ENCODE results near the gene LOXL1. TPM values are rescaled to one million over a fixed set of nuclear protein-coding genes. Genes with fewer than 3 reads are reported as not detected.

The LOXL1 gene
- total RNA-seq, 1 experiment from 2014 or later: 117 TPM

DNA sequence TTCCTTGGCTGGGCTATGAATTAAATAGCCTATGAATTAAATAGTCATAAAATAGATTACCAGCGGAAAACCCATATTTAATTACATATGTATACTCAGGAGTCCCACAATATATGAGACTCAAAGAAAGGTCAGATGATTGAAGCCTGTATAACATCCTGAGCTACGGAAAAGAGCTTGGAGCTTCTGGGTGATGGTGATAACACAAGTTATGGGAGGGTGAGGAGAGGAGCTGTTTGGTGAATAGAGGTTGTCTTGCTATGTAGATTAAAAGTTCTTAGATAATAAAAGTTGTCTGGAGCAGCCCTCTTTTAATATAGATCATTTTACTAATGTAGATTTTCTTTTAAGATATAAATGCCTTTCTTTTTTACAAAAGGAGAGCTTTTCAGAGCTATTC is 70.0 kb downstream of the LOXL1 start:
- no TSS peak for BruUV-seq (replicated peaks)
- DNase-seq (ENCODE audit: low spot score): no peak
- Histone ChIP-seq H3K4me3 (ENCODE audit: low read depth, low read length, poor library complexity, severe bottlenecking) (peak overlapping the region; percentile 80), H3K27me3 (replicated peaks; ENCODE audit: insufficient read depth, low read depth, low read length, poor library complexity) (no peaks in the 10 kb centered on the region), H3K4me1 (ENCODE audit: insufficient read depth, low read length, poor library complexity, severe bottlenecking) (peaks cover 25% of the 10 kb centered on the region), H3K9me3 (ENCODE audit: low read depth, low read length, poor library complexity, severe bottlenecking) (no peaks in the 10 kb centered on the region), H3K27ac (ENCODE audit: low read depth, low read length, poor library complexity, severe bottlenecking) (peak overlapping the region; percentile 43), H3K36me3 (ENCODE audit: insufficient read depth, low read length, poor library complexity, severe bottlenecking) (peaks cover 4% of the 10 kb centered on the region)
- ChIA-PET POLR2A (ENCODE audit: low non-redundant PET) (no interaction called here), CTCF (no interaction called here)
- no peak for TF ChIP-seq EZH2 (IDR thresholded peaks at IDR 0.05; ENCODE audit: borderline replicate concordance, low read depth, low read length, poor library complexity, severe bottlenecking)
- TF ChIP-seq, protein P1, sequence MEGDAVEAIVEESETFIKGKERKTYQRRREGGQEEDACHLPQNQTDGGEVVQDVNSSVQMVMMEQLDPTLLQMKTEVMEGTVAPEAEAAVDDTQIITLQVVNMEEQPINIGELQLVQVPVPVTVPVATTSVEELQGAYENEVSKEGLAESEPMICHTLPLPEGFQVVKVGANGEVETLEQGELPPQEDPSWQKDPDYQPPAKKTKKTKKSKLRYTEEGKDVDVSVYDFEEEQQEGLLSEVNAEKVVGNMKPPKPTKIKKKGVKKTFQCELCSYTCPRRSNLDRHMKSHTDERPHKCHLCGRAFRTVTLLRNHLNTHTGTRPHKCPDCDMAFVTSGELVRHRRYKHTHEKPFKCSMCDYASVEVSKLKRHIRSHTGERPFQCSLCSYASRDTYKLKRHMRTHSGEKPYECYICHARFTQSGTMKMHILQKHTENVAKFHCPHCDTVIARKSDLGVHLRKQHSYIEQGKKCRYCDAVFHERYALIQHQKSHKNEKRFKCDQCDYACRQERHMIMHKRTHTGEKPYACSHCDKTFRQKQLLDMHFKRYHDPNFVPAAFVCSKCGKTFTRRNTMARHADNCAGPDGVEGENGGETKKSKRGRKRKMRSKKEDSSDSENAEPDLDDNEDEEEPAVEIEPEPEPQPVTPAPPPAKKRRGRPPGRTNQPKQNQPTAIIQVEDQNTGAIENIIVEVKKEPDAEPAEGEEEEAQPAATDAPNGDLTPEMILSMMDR (conservative IDR thresholded peaks at IDR 0.05; ENCODE audit: low read depth, low read length): no peak
- intact Hi-C loops (cut with micrococcal nuclease; ENCODE audit: unreplicated experiment): no loop called here

DNA sequence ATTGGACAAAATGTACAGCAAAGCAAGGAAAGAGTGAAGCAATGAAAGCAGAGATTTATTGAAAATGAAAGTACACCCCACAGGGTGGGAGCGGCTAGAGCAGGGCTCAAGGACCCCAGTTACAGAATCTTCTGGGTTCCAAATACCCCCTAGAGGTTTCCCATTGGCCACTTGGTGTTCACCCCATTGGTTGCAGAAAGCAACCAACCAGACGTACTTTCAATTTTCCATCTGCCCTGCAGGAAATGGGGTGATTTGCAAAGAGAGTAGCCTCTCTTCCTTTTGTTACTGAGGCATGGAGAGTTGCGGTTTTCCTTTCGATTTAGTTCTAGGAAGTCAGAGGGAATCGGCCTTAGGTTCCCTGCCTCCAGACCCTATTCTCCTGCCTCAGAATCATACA is 70.7 kb downstream of the LOXL1 start:
- Histone ChIP-seq H3K36me3 (ENCODE audit: insufficient read depth, low read length, poor library complexity, severe bottlenecking) (peaks cover 4% of the 10 kb centered on the region), H3K27ac (ENCODE audit: low read depth, low read length, poor library complexity, severe bottlenecking) (peak overlapping the region; percentile 43), H3K9me3 (ENCODE audit: low read depth, low read length, poor library complexity, severe bottlenecking) (no peaks in the 10 kb centered on the region), H3K4me3 (ENCODE audit: low read depth, low read length, poor library complexity, severe bottlenecking) (peak overlapping the region; percentile 80), H3K27me3 (replicated peaks; ENCODE audit: insufficient read depth, low read depth, low read length, poor library complexity) (no peaks in the 10 kb centered on the region), H3K4me1 (ENCODE audit: insufficient read depth, low read length, poor library complexity, severe bottlenecking) (peaks cover 20% of the 10 kb centered on the region)
- intact Hi-C loops (cut with micrococcal nuclease; ENCODE audit: unreplicated experiment): no loop called here
- ChIA-PET POLR2A (ENCODE audit: low non-redundant PET) (no interaction called here), CTCF (no interaction called here)
- peak; percentile 66 for DNase-seq (ENCODE audit: low spot score)
- TF ChIP-seq, protein P1 (conservative IDR thresholded peaks at IDR 0.05; ENCODE audit: low read depth, low read length): no peak
- TF ChIP-seq EZH2 (IDR thresholded peaks at IDR 0.05; ENCODE audit: borderline replicate concordance, low read depth, low read length, poor library complexity, severe bottlenecking): no peak
- no TSS peak for BruUV-seq (replicated peaks)

DNA sequence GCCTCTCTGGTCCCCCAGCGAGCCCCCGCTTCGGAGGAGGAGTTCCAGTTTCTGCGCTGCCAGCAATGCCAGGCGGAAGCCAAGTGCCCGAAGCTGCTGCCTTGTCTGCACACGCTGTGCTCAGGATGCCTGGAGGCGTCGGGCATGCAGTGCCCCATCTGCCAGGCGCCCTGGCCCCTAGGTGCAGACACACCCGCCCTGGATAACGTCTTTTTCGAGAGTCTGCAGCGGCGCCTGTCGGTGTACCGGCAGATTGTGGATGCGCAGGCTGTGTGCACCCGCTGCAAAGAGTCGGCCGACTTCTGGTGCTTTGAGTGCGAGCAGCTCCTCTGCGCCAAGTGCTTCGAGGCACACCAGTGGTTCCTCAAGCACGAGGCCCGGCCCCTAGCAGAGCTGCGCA is 71.7 kb downstream of the LOXL1 start:
- no peak for DNase-seq (ENCODE audit: low spot score)
- ChIA-PET POLR2A (ENCODE audit: low non-redundant PET) (no interaction called here), CTCF (no interaction called here)
- H3K9me3 ChIP-seq (ENCODE audit: low read depth, low read length, poor library complexity, severe bottlenecking): no peaks in the 10 kb centered on the region
- peaks cover 16% of the 10 kb centered on the region for H3K4me1 ChIP-seq (ENCODE audit: insufficient read depth, low read length, poor library complexity, severe bottlenecking)
- no TSS peak for BruUV-seq (replicated peaks)
- TF ChIP-seq EZH2 (IDR thresholded peaks at IDR 0.05; ENCODE audit: borderline replicate concordance, low read depth, low read length, poor library complexity, severe bottlenecking): no peak
- TF ChIP-seq, protein P1 (conservative IDR thresholded peaks at IDR 0.05; ENCODE audit: low read depth, low read length): no peak
- H3K27ac ChIP-seq (ENCODE audit: low read depth, low read length, poor library complexity, severe bottlenecking): no peak overlapping the region
- H3K4me3 ChIP-seq (ENCODE audit: low read depth, low read length, poor library complexity, severe bottlenecking): no peak overlapping the region
- H3K36me3 ChIP-seq (ENCODE audit: insufficient read depth, low read length, poor library complexity, severe bottlenecking): peaks cover 4% of the 10 kb centered on the region
- intact Hi-C loops (cut with micrococcal nuclease; ENCODE audit: unreplicated experiment): no loop called here
- no peaks in the 10 kb centered on the region for H3K27me3 ChIP-seq (replicated peaks; ENCODE audit: insufficient read depth, low read depth, low read length, poor library complexity)

Other genes with a start within 250 kb of the LOXL1 start
- gene CD276, start 242.1 kb upstream of the LOXL1 start, total RNA-seq (2021): 71.4 and 74.6 TPM in 2 replicates
- gene INSYN1, start 173.1 kb upstream of the LOXL1 start, total RNA-seq (2021): 0.54 and 2.0 TPM in 2 replicates
- gene TBC1D21, start 52.9 kb upstream of the LOXL1 start, total RNA-seq (2021): not detected in 2 replicates
- 7.3 and 10.3 TPM in 2 replicates for gene STOML1, start 65.8 kb downstream of the LOXL1 start, total RNA-seq (2021)
- 39.7 and 40.0 TPM in 2 replicates for gene PML, start 68.3 kb downstream of the LOXL1 start, total RNA-seq (2021)
- gene GOLGA6A, start 156.1 kb downstream of the LOXL1 start, total RNA-seq (2021): not detected in 2 replicates
- gene ISLR2, start 204.1 kb downstream of the LOXL1 start, total RNA-seq (2021): 0.48 and 0.64 TPM in 2 replicates
- 0.41 and 0.74 TPM in 2 replicates for gene ISLR, start 247.2 kb downstream of the LOXL1 start, total RNA-seq (2021)

All from A673 (cell line).